Transverse colon (tissue), 4 donors: ENCODE measurements around the gene C15orf61.

Source experiments
- POLR2A ChIP-seq: fragments of 450-650 bp; IDR thresholded peaks from one replicate; pipeline ENCODE4 v1.6.1; 2016; ENCODE audit warnings: antibody characterized with exemption, mild to moderate bottlenecking, moderate library complexity
- POLR2AphosphoS5 ChIP-seq, 3 donors: sonication (generic); formaldehyde crosslinking; IDR thresholded peaks; one replicate each; pipeline ENCODE4 v1.6.1; 2016; ENCODE audit warnings: antibody characterized with exemption in 3 of 3
- TF ChIP-seq, protein P1 (sequence below), 5 experiments: fragments of 200-600 bp in 3 of 5; fragments of 450-650 bp in 2 of 5; sonication (generic) in 3 of 5; IDR thresholded peaks; 1 replicate in 2 of 5; 2 replicates in 3 of 5; pipeline ENCODE4 v1.5.1; 2016 to 2017; ENCODE audit warnings: antibody characterized with exemption in 5 of 5, inconsistent platforms in 3 of 5, mild to moderate bottlenecking in 2 of 5, moderate library complexity in 1 of 5

DNA sequence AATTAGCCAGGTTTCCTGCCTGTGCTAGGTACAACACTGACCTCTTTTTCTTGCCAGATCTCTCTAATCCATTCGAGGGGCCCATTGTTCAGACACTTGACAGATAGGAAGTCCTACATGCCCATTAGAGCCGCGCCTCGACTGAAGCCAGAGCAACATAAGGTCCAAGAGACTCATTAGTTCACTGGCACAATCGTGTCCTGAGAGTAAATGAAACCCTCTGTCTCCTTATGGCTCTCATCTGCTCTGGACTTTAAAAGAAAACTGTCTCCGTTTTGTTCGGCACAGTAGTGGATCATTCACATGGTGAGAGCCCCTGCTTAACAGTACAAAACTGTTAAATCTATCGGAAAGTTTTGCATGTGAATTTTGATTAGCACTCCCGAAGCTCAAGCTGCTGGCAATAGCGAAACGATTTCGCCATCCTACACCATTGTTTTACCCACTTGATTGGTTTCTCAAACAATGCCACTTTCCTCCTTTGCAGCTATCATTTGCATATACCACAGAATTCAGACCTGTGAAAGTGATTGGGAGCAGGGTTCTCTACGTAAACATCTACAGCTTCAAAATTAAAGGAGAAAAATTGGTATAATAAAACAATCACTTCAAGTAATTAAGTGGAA, 19.0 kb upstream of the C15orf61 start:
- TF ChIP-seq POLR2A (no peak), POLR2AphosphoS5 (IDR thresholded peaks at IDR 0.05) (no peak)
- TF ChIP-seq, protein P1, sequence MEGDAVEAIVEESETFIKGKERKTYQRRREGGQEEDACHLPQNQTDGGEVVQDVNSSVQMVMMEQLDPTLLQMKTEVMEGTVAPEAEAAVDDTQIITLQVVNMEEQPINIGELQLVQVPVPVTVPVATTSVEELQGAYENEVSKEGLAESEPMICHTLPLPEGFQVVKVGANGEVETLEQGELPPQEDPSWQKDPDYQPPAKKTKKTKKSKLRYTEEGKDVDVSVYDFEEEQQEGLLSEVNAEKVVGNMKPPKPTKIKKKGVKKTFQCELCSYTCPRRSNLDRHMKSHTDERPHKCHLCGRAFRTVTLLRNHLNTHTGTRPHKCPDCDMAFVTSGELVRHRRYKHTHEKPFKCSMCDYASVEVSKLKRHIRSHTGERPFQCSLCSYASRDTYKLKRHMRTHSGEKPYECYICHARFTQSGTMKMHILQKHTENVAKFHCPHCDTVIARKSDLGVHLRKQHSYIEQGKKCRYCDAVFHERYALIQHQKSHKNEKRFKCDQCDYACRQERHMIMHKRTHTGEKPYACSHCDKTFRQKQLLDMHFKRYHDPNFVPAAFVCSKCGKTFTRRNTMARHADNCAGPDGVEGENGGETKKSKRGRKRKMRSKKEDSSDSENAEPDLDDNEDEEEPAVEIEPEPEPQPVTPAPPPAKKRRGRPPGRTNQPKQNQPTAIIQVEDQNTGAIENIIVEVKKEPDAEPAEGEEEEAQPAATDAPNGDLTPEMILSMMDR (IDR thresholded peaks at IDR 0.05), result no peak
